Muscle of leg (tissue), 16 donors: Measurements from ENCODE around the gene KCNIP2. TPM values are rescaled to one million over a fixed set of nuclear protein-coding genes. Genes with fewer than 3 reads are reported as not detected.
A peak's percentile ranks its signal among the peaks of the same experiment; 100 is the strongest.

Experiments
- DNase-seq: peaks from one replicate; pipeline ENCODE4 v3.0.0; 2013
- H3K27ac ChIP-seq: one replicate; pipeline ENCODE4 v1.5.1; 2013; ENCODE audit warnings: mild to moderate bottlenecking, low read length, control low read depth
- H3K27me3 ChIP-seq: one replicate; pipeline ENCODE4 v1.6.1; 2013; ENCODE audit warnings: low read length; ENCODE audit not compliant: control insufficient read depth, insufficient read depth
- H3K36me3 ChIP-seq: one replicate; pipeline ENCODE4 v1.6.1; 2013; ENCODE audit warnings: low read length; ENCODE audit not compliant: control insufficient read depth, insufficient read depth
- H3K4me1 ChIP-seq: one replicate; pipeline ENCODE4 v1.6.1; 2013; ENCODE audit warnings: low read length; ENCODE audit not compliant: control insufficient read depth, insufficient read depth
- H3K4me3 ChIP-seq: one replicate; pipeline ENCODE4 v1.5.1; 2013; ENCODE audit warnings: low read length, control low read depth
- H3K9me3 ChIP-seq: replicated peaks from 2 replicates; pipeline ENCODE4 v1.6.1; 2013; ENCODE audit warnings: low read depth, low read length; ENCODE audit not compliant: control insufficient read depth
- WGBS: methylation state at CpG from one replicate; pipeline ENCODE4 v1.1.5; 2013; ENCODE audit warnings: missing lambda C conversion rate; ENCODE audit not compliant: insufficient coverage; 5-methylcytosine and 5-hydroxymethylcytosine counted together
- long read RNA-seq, 11 donors: transcript quantifications; one replicate each; lab custom pipeline, GENCODE V29; 2026
- polyA plus RNA-seq, 8 donors: library from polyadenylated mRNA; unstranded; fragments of 120-200 nt; gene quantifications; one replicate each; pipeline versions ENCODE4 v1.2.1 to v1.2.3, GENCODE V29; 2013; ENCODE audit warnings: inconsistent platforms in 1 of 8, low replicate concordance in 1 of 8; ENCODE audit not compliant: insufficient read length in 8 of 8, insufficient read depth in 1 of 8
- total RNA-seq: library from RNA; stranded (reverse); fragments of 120-200 nt; gene quantifications from one replicate; pipeline ENCODE4 v1.2.4, GENCODE V29; 2013

KCNIP2 gene
- total RNA-seq, result 2.0 TPM
- polyA plus RNA-seq, result 1 to 10 TPM; 2.1 to 6.3 (median 4.1) TPM
- long read RNA-seq, donor 1, result 0 reads
- long read RNA-seq, donor 2, result 0 reads
- long read RNA-seq, donor 3, result 0 reads
- long read RNA-seq, donor 4, result 0 reads
- long read RNA-seq, donor 5, result 0 reads
- long read RNA-seq, donor 6, result 0 reads
- long read RNA-seq, donor 7, result 0 reads
- long read RNA-seq, donor 8, result 0 reads
- long read RNA-seq, donor 9, result 0 reads
- long read RNA-seq, donor 10, result 0 reads
- long read RNA-seq, donor 11, result 0 reads

- H3K4me3 ChIP-seq, result no peak within 1 kb of the TSS
- DNase-seq, result no peak
- H3K27me3 ChIP-seq, result peaks cover 4% of the 10 kb centered on the region
- H3K36me3 ChIP-seq, result peaks cover 17% of the 10 kb centered on the region
- H3K4me1 ChIP-seq, result peaks cover 30% of the 10 kb centered on the region
- 17% methylated on average over 40 of the region's 60 CpGs for WGBS
- no peak within 1 kb of the TSS for H3K27ac ChIP-seq
- no peaks in the 10 kb centered on the region for H3K9me3 ChIP-seq
These were observed at the start of gene KCNIP2 for GRCh38 chr10:101843032-101844021. TSS of gene KCNIP2 (minus strand) at chr10:101843800. CDS start at chr10:101843568, 232 bp downstream.

GRCh38 chr10:101892782-101893391 is 49.3 kb upstream of the KCNIP2 start:
- H3K4me1 ChIP-seq, result no peaks in the 10 kb centered on the region
- no peak overlapping the region for H3K4me3 ChIP-seq
- no peak overlapping the region for H3K27ac ChIP-seq
- no peaks in the 10 kb centered on the region for H3K27me3 ChIP-seq
- DNase-seq, result no peak
- H3K9me3 ChIP-seq, result no peaks in the 10 kb centered on the region
- H3K36me3 ChIP-seq, result no peaks in the 10 kb centered on the region
- WGBS, result no CpG with 5 or more reads among the region's 4 CpGs

- no peaks in the 10 kb centered on the region for H3K36me3 ChIP-seq
- H3K27me3 ChIP-seq, result no peaks in the 10 kb centered on the region
- H3K4me1 ChIP-seq, result no peaks in the 10 kb centered on the region
- no peaks in the 10 kb centered on the region for H3K9me3 ChIP-seq
- peak; percentile 79 for DNase-seq
- H3K4me3 ChIP-seq, result no peak overlapping the region
- 63% methylated on average over 2 of the region's 5 CpGs for WGBS
- H3K27ac ChIP-seq, result no peak overlapping the region
These were observed 45.9 kb upstream of the KCNIP2 start for GRCh38 chr10:101889256-101890210.

- H3K36me3 ChIP-seq, result no peaks in the 10 kb centered on the region
- H3K27me3 ChIP-seq, result no peaks in the 10 kb centered on the region
- no peak overlapping the region for H3K27ac ChIP-seq
- WGBS, result no CpG with 5 or more reads among the region's 2 CpGs
- H3K4me1 ChIP-seq, result no peaks in the 10 kb centered on the region
- no peak for DNase-seq
- H3K4me3 ChIP-seq, result no peak overlapping the region
- no peaks in the 10 kb centered on the region for H3K9me3 ChIP-seq
These were observed 44.8 kb upstream of the KCNIP2 start for GRCh38 chr10:101888251-101888949.

- no peak for DNase-seq
- Histone ChIP-seq H3K9me3 (no peaks in the 10 kb centered on the region), H3K36me3 (no peaks in the 10 kb centered on the region), H3K27me3 (no peaks in the 10 kb centered on the region), H3K27ac (no peak overlapping the region), H3K4me3 (no peak overlapping the region), H3K4me1 (no peaks in the 10 kb centered on the region)
- WGBS, result no CpG with 5 or more reads among the region's 5 CpGs
These were observed 44.2 kb upstream of the KCNIP2 start for GRCh38 chr10:101887775-101888174.

GRCh38 chr10:101886521-101887312 is 43.1 kb upstream of the KCNIP2 start:
- DNase-seq, result no peak
- Histone ChIP-seq H3K9me3 (no peaks in the 10 kb centered on the region), H3K27me3 (no peaks in the 10 kb centered on the region), H3K4me1 (no peaks in the 10 kb centered on the region), H3K36me3 (no peaks in the 10 kb centered on the region), H3K4me3 (no peak overlapping the region), H3K27ac (no peak overlapping the region)
- no CpG with 5 or more reads among the region's 1 CpG for WGBS

- Histone ChIP-seq H3K4me3 (no peak overlapping the region), H3K36me3 (peaks cover 7% of the 10 kb centered on the region), H3K27ac (no peak overlapping the region), H3K27me3 (no peaks in the 10 kb centered on the region), H3K4me1 (no peaks in the 10 kb centered on the region), H3K9me3 (no peaks in the 10 kb centered on the region)
- no CpG with 5 or more reads among the region's 2 CpGs for WGBS
- no peak for DNase-seq
These were observed 37.6 kb upstream of the KCNIP2 start for GRCh38 chr10:101881036-101881774.

GRCh38 chr10:101880232-101880573 is 36.6 kb upstream of the KCNIP2 start:
- Histone ChIP-seq H3K36me3 (peaks cover 7% of the 10 kb centered on the region), H3K4me3 (no peak overlapping the region), H3K9me3 (no peaks in the 10 kb centered on the region), H3K4me1 (no peaks in the 10 kb centered on the region), H3K27ac (no peak overlapping the region), H3K27me3 (no peaks in the 10 kb centered on the region)
- no peak for DNase-seq
- no CpG with 5 or more reads among the region's 2 CpGs for WGBS
